H1 (cell line): ENCODE results near the gene ADGRE2. TPM values are rescaled to one million over a fixed set of nuclear protein-coding genes. Genes with fewer than 3 reads are reported as not detected.
"Not testable (repeated sequence)": the region's sequence is repeated elsewhere in the genome, so short reads cannot be mapped to it uniquely, and the experiment has no call there.

Source experiments
- CTCF ChIA-PET: fragments of 300-600 bp; sonication (Branson Sonifier 250); formaldehyde crosslinking; loops from one replicate; lab custom pipeline; 2021; ENCODE audit not compliant: partially characterized antibody; lab: Charles Lee
- POLR2A ChIA-PET: fragments of 300-600 bp; sonication (Branson Sonifier 250); formaldehyde crosslinking; loops from one replicate; lab custom pipeline; 2021; ENCODE audit warnings: inconsistent platforms; ENCODE audit not compliant: partially characterized antibody; lab: Charles Lee
- DNase-seq, 2 experiments: peaks; one replicate each; pipeline versions ENCODE4 v3.0.0 to v3.0.0-alpha.2; 2010 to 2022; ENCODE audit warnings: low spot score in 2 of 2, low read depth in 1 of 2, mixed read lengths in 1 of 2
- FAIRE-seq: peaks from 2 replicates; lab custom pipeline; 2011; peaks lifted over from hg19 to GRCh38; lab: Jason Lieb, UNC
- H2AFZ ChIP-seq: 2 replicates; pipeline ENCODE4 v1.8.1; 2012; ENCODE audit warnings: low read length, inconsistent platforms
- H2AK5ac ChIP-seq: 2 replicates; pipeline ENCODE4 v1.6.1; 2013; ENCODE audit warnings: low read depth, low read length
- H2BK120ac ChIP-seq: replicated peaks from 2 replicates; pipeline ENCODE3; 2013; ENCODE audit warnings: low read depth, low read length, inconsistent platforms
- H2BK12ac ChIP-seq: 2 replicates; pipeline ENCODE4 v1.6.1; 2013; ENCODE audit warnings: low read depth, low read length
- H2BK15ac ChIP-seq: 2 replicates; pipeline ENCODE4 v1.6.1; 2013; ENCODE audit warnings: low read length
- H2BK20ac ChIP-seq: 2 replicates; pipeline ENCODE4 v1.6.1; 2013; ENCODE audit warnings: low read length
- H2BK5ac ChIP-seq: 2 replicates; pipeline ENCODE4 v1.6.1; 2013; ENCODE audit warnings: low read depth, low read length
- H3K14ac ChIP-seq: 2 replicates; pipeline ENCODE4 v1.6.1; 2013; ENCODE audit warnings: inconsistent platforms; ENCODE audit not compliant: insufficient read length
- H3K18ac ChIP-seq: 2 replicates; pipeline ENCODE4 v1.6.1; 2013; ENCODE audit warnings: low read length; ENCODE audit errors: extremely low read depth
- H3K23ac ChIP-seq: 2 replicates; pipeline ENCODE4 v1.6.1; 2013; ENCODE audit warnings: inconsistent platforms; ENCODE audit not compliant: insufficient read length
- H3K23me2 ChIP-seq: 2 replicates; pipeline ENCODE4 v1.6.1; 2013; ENCODE audit warnings: low read depth, low read length
- H3K27ac ChIP-seq: 2 replicates; pipeline ENCODE4 v1.6.1; 2011; ENCODE audit warnings: low read depth, low read length, inconsistent platforms
- H3K27me3 ChIP-seq, 4 experiments: replicated peaks in 1 of 4; 1 replicate in 1 of 4; 2 replicates in 3 of 4; pipeline versions ENCODE4 v1.6.1 to v1.8.1; 2011 to 2013; ENCODE audit warnings: low read length in 3 of 4, mild to moderate bottlenecking in 3 of 4, inconsistent platforms in 2 of 4, mixed read lengths in 2 of 4, moderate library complexity in 1 of 4; ENCODE audit not compliant: control insufficient read depth in 3 of 4, insufficient read depth in 3 of 4; ENCODE audit errors: extremely low read depth in 1 of 4
- H3K36me3 ChIP-seq, 4 experiments: 2 replicates each; pipeline versions ENCODE4 v1.6.1 to v1.8.1; 2011 to 2013; ENCODE audit warnings: mild to moderate bottlenecking in 4 of 4, low read length in 3 of 4, moderate library complexity in 2 of 4, control low read depth in 1 of 4, inconsistent platforms in 1 of 4; ENCODE audit not compliant: insufficient read depth in 4 of 4, control insufficient read depth in 2 of 4
- H3K4ac ChIP-seq: replicated peaks from 2 replicates; pipeline ENCODE3; 2013; ENCODE audit warnings: low read length, low read depth, mixed read lengths, inconsistent platforms; ENCODE audit not compliant: insufficient read length
- H3K4me1 ChIP-seq, 4 experiments: replicated peaks in 1 of 4; 1 replicate in 1 of 4; 2 replicates in 3 of 4; pipeline versions ENCODE4 v1.6.1 to v1.8.1; 2011 to 2013; ENCODE audit warnings: low read length in 3 of 4, inconsistent platforms in 2 of 4, mixed read lengths in 1 of 4; ENCODE audit not compliant: insufficient read depth in 4 of 4, control insufficient read depth in 3 of 4
- H3K4me2 ChIP-seq, 2 experiments: 2 replicates each; pipeline versions ENCODE4 v1.6.1 to v1.8.1; 2011 to 2013; ENCODE audit warnings: low read depth in 2 of 2, low read length in 2 of 2, control low read depth in 1 of 2, inconsistent platforms in 1 of 2, mild to moderate bottlenecking in 1 of 2; ENCODE audit not compliant: insufficient read depth in 1 of 2
- H3K4me3 ChIP-seq, 4 experiments: fragments of 200-600, 300-600 bp in 1 of 4; sonication (generic), shearing (Covaris generic), sonication (Bioruptor Twin) in 1 of 4; 2 replicates each; pipeline versions ENCODE4 v1.5.1 to v1.8.1; 2011 to 2016; ENCODE audit warnings: low read length in 4 of 4, low read depth in 3 of 4, control low read depth in 2 of 4, inconsistent platforms in 2 of 4, mild to moderate bottlenecking in 2 of 4, mixed read lengths in 1 of 4, moderate library complexity in 1 of 4; ENCODE audit not compliant: insufficient read depth in 2 of 4; ENCODE audit errors: extremely low read depth in 1 of 4
- H3K56ac ChIP-seq: replicated peaks from 2 replicates; pipeline ENCODE3; 2013; ENCODE audit warnings: low read depth, mild to moderate bottlenecking, mixed read lengths, low read length, inconsistent platforms; ENCODE audit not compliant: insufficient read length
- H3K79me1 ChIP-seq: 2 replicates; pipeline ENCODE4 v1.6.1; 2013; ENCODE audit warnings: low read depth, low read length, control low read depth
- H3K79me2 ChIP-seq, 2 experiments: 2 replicates each; pipeline versions ENCODE4 v1.6.1 to v1.8.1; 2012 to 2013; ENCODE audit warnings: low read length in 2 of 2, mild to moderate bottlenecking in 2 of 2, inconsistent platforms in 1 of 2; ENCODE audit not compliant: insufficient read depth in 2 of 2, control insufficient read depth in 1 of 2
- H3K9ac ChIP-seq, 4 experiments: replicated peaks in 1 of 4; 1 replicate in 1 of 4; 2 replicates in 3 of 4; pipeline versions ENCODE4 v1.6.1 to v1.8.1; 2011 to 2013; ENCODE audit warnings: low read depth in 3 of 4, low read length in 3 of 4, control low read depth in 2 of 4, mild to moderate bottlenecking in 2 of 4, moderate library complexity in 2 of 4, inconsistent platforms in 1 of 4; ENCODE audit errors: extremely low read depth in 1 of 4
- H3K9me3 ChIP-seq, 2 experiments: 2 replicates each; pipeline versions ENCODE4 v1.6.1 to v1.8.1; 2012 to 2013; ENCODE audit warnings: mild to moderate bottlenecking in 2 of 2, moderate library complexity in 2 of 2, control low read depth in 1 of 2, inconsistent platforms in 1 of 2, low read depth in 1 of 2, low read length in 1 of 2, mixed read lengths in 1 of 2; ENCODE audit not compliant: insufficient read depth in 2 of 2
- H4K20me1 ChIP-seq, 2 experiments: replicated peaks in 1 of 2; 2 replicates each; pipeline versions ENCODE3 to v1.8.1; 2011 to 2013; ENCODE audit warnings: inconsistent platforms in 2 of 2, low read length in 2 of 2, mild to moderate bottlenecking in 1 of 2; ENCODE audit not compliant: insufficient read depth in 2 of 2, control insufficient read depth in 1 of 2
- H4K5ac ChIP-seq: 2 replicates; pipeline ENCODE4 v1.6.1; 2013; ENCODE audit warnings: low read length, low read depth, mixed read lengths, inconsistent platforms; ENCODE audit not compliant: insufficient read length
- H4K8ac ChIP-seq: 2 replicates; pipeline ENCODE4 v1.8.0; 2013; ENCODE audit warnings: mild to moderate bottlenecking, moderate library complexity, low read length, inconsistent platforms; ENCODE audit not compliant: insufficient read depth; ENCODE audit errors: extremely low read depth
- H4K91ac ChIP-seq: replicated peaks from 2 replicates; pipeline ENCODE3; 2013; ENCODE audit warnings: low read length, mixed read lengths, inconsistent platforms; ENCODE audit not compliant: insufficient read length
- WGBS, 2 experiments: shearing (Covaris generic) in 1 of 2; methylation state at CpG; one replicate each; pipeline versions ENCODE4 v1.1.6 to v1.1.7; 2013 to 2015; ENCODE audit warnings: low lambda C conversion rate in 2 of 2, mixed read lengths in 2 of 2, inconsistent platforms in 1 of 2, low coverage in 1 of 2, missing lambda C conversion rate in 1 of 2; ENCODE audit not compliant: insufficient replicate concordance in 2 of 2, insufficient coverage in 1 of 2, insufficient read length in 1 of 2; ENCODE audit errors: extremely low coverage in 1 of 2, missing lambda C conversion rate in 1 of 2; 5-methylcytosine and 5-hydroxymethylcytosine counted together
- long read RNA-seq, 2 experiments: library from RNA in 1 of 2; library from capped mRNA in 1 of 2; stranded (forward); transcript quantifications; one replicate each; pipeline ENCODE4 v2.0.0, GENCODE V29; 2021; ENCODE audit warnings: inconsistent platforms in 1 of 2
- polyA minus RNA-seq, 3 experiments: library from RNA; depleted of rRNA, polyadenylated mRNA; stranded (reverse); fragments of >200 nt; gene quantifications; 1 replicate in 2 of 3; 2 replicates in 1 of 3; pipeline ENCODE4 v1.2.3, GENCODE V29; 2011
- polyA plus RNA-seq, 7 experiments: library from polyadenylated mRNA; depleted of rRNA in 3 of 7; stranded (reverse) in 5 of 7; unstranded in 2 of 7; fragments of >200 nt in 5 of 7; fragments of 200-250 nt in 2 of 7; gene quantifications; 1 replicate in 5 of 7; 2 replicates in 1 of 7; 4 replicates in 1 of 7; pipeline versions ENCODE4 v1.2.1 to v1.2.3, GENCODE V29; 2011 to 2013; ENCODE audit warnings: missing spikeins in 2 of 7, mixed read lengths in 2 of 7
- total RNA-seq: library from RNA; stranded (reverse); fragmentation: NEBNext Ultra II Directional; extraction: Animal tissue kit (Norgen Biotek cat#: 25700); gene quantifications from 2 replicates; pipeline ENCODE4 v1.2.1, GENCODE V29; 2021

ADGRE2 gene
- total RNA-seq = 3.2 and 4.5 TPM in 2 replicates
- 2.0 and 3.7 TPM in 2 replicates for polyA plus RNA-seq (2011; rRNA removed)
- 1.8 TPM for polyA plus RNA-seq (2011; cell fraction: cytosol; rRNA removed)
- polyA plus RNA-seq (2011; cell fraction: nucleus; rRNA removed) = 15.4 TPM
- polyA plus RNA-seq (2012, experiment 1 of 2) = 1.6 to 4.8 TPM (median 4.1 TPM) in 4 replicates
- polyA plus RNA-seq (2012, experiment 2 of 2) = 1.5 TPM
- polyA plus RNA-seq (2013, experiment 1 of 2) = 4.2 TPM
- polyA plus RNA-seq (2013, experiment 2 of 2) = 3.3 TPM
- polyA minus RNA-seq (2011; rRNA and poly(A)+ RNA removed) = 7.5 and 9.6 TPM in 2 replicates
- 2.4 TPM for polyA minus RNA-seq (2011; cell fraction: cytosol; rRNA and poly(A)+ RNA removed)
- 8.8 TPM for polyA minus RNA-seq (2011; cell fraction: nucleus; rRNA and poly(A)+ RNA removed)
- long read RNA-seq, experiment 1 = 0 reads
- long read RNA-seq, experiment 2 = 0 reads

GRCh38 chr19:14778110-14778845, at the start of gene ADGRE2:
ADGRE2 (minus strand) TSS chr19:14778560; CDS start chr19:14776756, 1,804 bp downstream.
- not testable (repeated sequence) for H3K4me3 ChIP-seq, H3K23ac ChIP-seq, H3K27ac ChIP-seq, H4K91ac ChIP-seq, FAIRE-seq, H3K23me2 ChIP-seq, H2BK20ac ChIP-seq, H4K5ac ChIP-seq, H2BK120ac ChIP-seq, H3K9ac ChIP-seq, H3K14ac ChIP-seq, H3K18ac ChIP-seq, H3K9me3 ChIP-seq, H3K79me1 ChIP-seq, H3K4me2 ChIP-seq, H3K4me1 ChIP-seq, H4K20me1 ChIP-seq, H2BK15ac ChIP-seq, H2BK5ac ChIP-seq, H3K79me2 ChIP-seq, H3K56ac ChIP-seq, H4K8ac ChIP-seq, H3K4ac ChIP-seq, H2AFZ ChIP-seq, H2BK12ac ChIP-seq, H3K36me3 ChIP-seq, H3K27me3 ChIP-seq, H2AK5ac ChIP-seq
- CTCF ChIA-PET = interaction anchor here (0.7 to 2.2 kb wide), 4 partner anchors 8 to 376 kb away, joined by 3 to 10 read pairs (median 5); no protein-coding TSS in a partner anchor
- POLR2A ChIA-PET = interaction anchor here (4.1 kb wide), 1 partner anchor 20 kb away, joined by 18 read pairs; no protein-coding TSS in a partner anchor
- 79% methylated on average over 11 of the region's 12 CpGs; no CpG with 5 or more reads in 1 of the 2 experiments for WGBS, 2 experiments
- DNase-seq = peak in 1 of 2 experiments; percentile 23
